Panc1 (cell line): ENCODE data around the gene WDR82. TPM values are rescaled to one million over a fixed set of nuclear protein-coding genes. Genes with fewer than 3 reads are reported as not detected.

ENCODE experiments used
- ATAC-seq: fragments of 200-7000 bp; cut with Tn5 transposase; 2 replicates; pipeline ENCODE4 v1.9.1; 2020; ENCODE audit warnings: mild to moderate bottlenecking, moderate library complexity
- BruUV-seq: library from RNA; stranded (reverse); fragments of 400-500 nt; replicated peaks from 2 replicates; lab custom pipeline; 2021; lab: Mats Ljungman, UMichigan
- CTCF ChIA-PET: fragments of 300-600 bp; sonication (Branson Sonifier 250); formaldehyde crosslinking; loops from one replicate; lab custom pipeline; 2022; ENCODE audit warnings: antibody characterized with exemption; lab: Charles Lee
- POLR2A ChIA-PET: fragments of 300-600 bp; sonication (Branson Sonifier 250); formaldehyde crosslinking; loops from one replicate; lab custom pipeline; 2022; ENCODE audit warnings: antibody characterized with exemption; lab: Charles Lee
- DNase-seq: peaks from one replicate; pipeline ENCODE4 v3.0.0-alpha.2; 2010; ENCODE audit warnings: low read depth, low spot score
- H3K27ac ChIP-seq: 2 replicates; pipeline ENCODE4 v1.5.1; 2011; ENCODE audit warnings: mild to moderate bottlenecking, low read length, inconsistent platforms
- H3K27me3 ChIP-seq: fragments of 200-500 bp; sonication (Bioruptor generic); 2 replicates; pipeline ENCODE4 v1.6.0; 2014; ENCODE audit warnings: low read length, inconsistent platforms; ENCODE audit not compliant: control insufficient read depth, insufficient read depth
- H3K36me3 ChIP-seq: fragments of 200-500 bp; sonication (Bioruptor generic); 2 replicates; pipeline ENCODE4 v1.5.1; 2014; ENCODE audit warnings: inconsistent platforms, mild to moderate bottlenecking, low read length, moderate library complexity; ENCODE audit not compliant: control insufficient read depth, insufficient read depth
- H3K4me1 ChIP-seq: 2 replicates; pipeline ENCODE4 v1.5.1; 2011; ENCODE audit warnings: inconsistent platforms, mild to moderate bottlenecking, low read length, moderate library complexity; ENCODE audit not compliant: control insufficient read depth, insufficient read depth
- H3K4me3 ChIP-seq, 2 experiments: 2 replicates each; pipeline ENCODE4 v1.5.1; 2011 to 2012; ENCODE audit warnings: low read depth in 2 of 2, low read length in 2 of 2, mild to moderate bottlenecking in 2 of 2, inconsistent platforms in 1 of 2, moderate library complexity in 1 of 2
- H3K9me3 ChIP-seq: fragments of 200-500 bp; sonication (Bioruptor generic); 2 replicates; pipeline ENCODE4 v1.5.1; 2014; ENCODE audit warnings: low read depth, mild to moderate bottlenecking, inconsistent platforms, low read length, moderate library complexity; ENCODE audit not compliant: control insufficient read depth, insufficient read depth
- POLR2AphosphoS5 ChIP-seq: IDR thresholded peaks from 2 replicates; pipeline ENCODE4 v1.6.1; 2012; ENCODE audit warnings: mild to moderate bottlenecking, low read depth, low read length, moderate library complexity
- REST ChIP-seq, 2 experiments: IDR thresholded peaks; 2 replicates each; pipeline ENCODE4 v1.6.1; 2011 to 2012; ENCODE audit warnings: low read depth in 2 of 2, control low read depth in 1 of 2, low read length in 1 of 2, mild to moderate bottlenecking in 1 of 2, moderate library complexity in 1 of 2; ENCODE audit not compliant: insufficient read depth in 1 of 2
- SIN3A ChIP-seq: IDR thresholded peaks from 2 replicates; pipeline ENCODE4 v1.6.1; 2012; ENCODE audit warnings: low read depth, mild to moderate bottlenecking, low read length, moderate library complexity, borderline replicate concordance; ENCODE audit not compliant: insufficient read depth
- TCF7L2 ChIP-seq: IDR thresholded peaks from 2 replicates; pipeline ENCODE4 v1.6.1; 2011; ENCODE audit warnings: mild to moderate bottlenecking, low read depth, low read length, inconsistent platforms
- in situ Hi-C: cut with HindIII; loops from 2 replicates; pipeline ENCODE4 v1.10.0; 2016; ENCODE audit warnings: low sequenced_read_pairs, low pct_unique_long_range_greater_than_20kb
- intact Hi-C: fragments of 100-400 bp; cut with micrococcal nuclease; formaldehyde crosslinking; loops from one replicate; pipeline ENCODE4 v1.10.0; 2022; ENCODE audit not compliant: unreplicated experiment
- total RNA-seq: library from RNA; stranded (reverse); gene quantifications from one replicate; pipeline ENCODE4 v1.2.1, GENCODE V29; 2021; ENCODE audit not compliant: unreplicated experiment
- TF ChIP-seq, protein P1 (sequence below): fragments of 450-650 bp; IDR thresholded peaks from 2 replicates; pipeline ENCODE4 v1.5.1; 2017; ENCODE audit warnings: mild to moderate bottlenecking

The WDR82 gene
- total RNA-seq, 1 experiment from 2014 or later, result 57.9 TPM

DNA sequence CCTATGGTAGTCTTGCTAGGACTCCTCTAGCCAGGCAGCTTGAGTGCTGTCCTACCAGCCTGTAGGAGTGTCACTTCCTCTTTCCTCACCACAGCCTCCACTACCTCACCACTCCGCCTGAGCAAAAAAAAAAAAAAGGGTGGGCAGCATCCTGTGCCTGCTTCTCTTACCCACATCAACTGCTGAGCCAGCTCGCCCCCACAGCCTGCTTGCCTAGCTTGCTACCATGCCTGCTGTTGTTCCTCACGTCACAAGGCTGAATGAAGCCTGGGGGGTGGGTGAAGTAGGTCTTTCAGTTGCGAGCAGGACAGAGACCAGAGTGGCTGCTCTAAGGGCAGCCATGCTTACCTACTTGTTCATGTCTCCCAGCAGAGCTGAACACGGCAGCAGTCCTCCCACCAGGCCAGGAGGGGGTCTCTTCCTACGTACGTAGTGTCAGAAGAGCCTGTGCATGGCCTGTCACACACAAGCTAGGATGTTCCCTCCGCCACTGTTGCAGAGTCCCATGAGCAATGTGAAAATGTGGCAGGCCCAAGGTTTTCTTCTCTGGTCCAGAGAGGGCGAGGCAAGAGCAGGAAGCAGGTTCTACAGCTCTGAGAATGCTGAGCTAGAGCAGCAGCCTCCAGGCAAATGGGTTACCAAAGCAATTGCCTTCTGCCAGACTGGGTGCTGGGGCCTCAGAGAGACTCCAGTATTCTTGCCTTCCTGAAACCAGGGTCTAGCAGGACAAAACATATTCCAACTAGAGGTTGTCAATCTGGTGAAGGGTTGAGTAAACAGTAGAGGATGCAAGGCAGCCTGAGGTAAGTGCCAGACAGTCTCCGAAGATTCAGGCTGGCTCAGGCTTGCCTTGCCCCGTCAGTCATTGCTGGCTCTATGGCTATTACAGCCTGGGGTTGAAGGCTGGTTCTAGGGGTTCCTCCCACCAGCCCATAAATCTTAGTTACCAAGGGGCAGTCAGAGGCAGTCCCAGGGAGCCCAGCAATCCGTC, 24.8 kb downstream of the WDR82 start:
- no peak for TF ChIP-seq POLR2AphosphoS5
- no peak for TF ChIP-seq TCF7L2
- no peak for TF ChIP-seq SIN3A
- TF ChIP-seq, protein P1, sequence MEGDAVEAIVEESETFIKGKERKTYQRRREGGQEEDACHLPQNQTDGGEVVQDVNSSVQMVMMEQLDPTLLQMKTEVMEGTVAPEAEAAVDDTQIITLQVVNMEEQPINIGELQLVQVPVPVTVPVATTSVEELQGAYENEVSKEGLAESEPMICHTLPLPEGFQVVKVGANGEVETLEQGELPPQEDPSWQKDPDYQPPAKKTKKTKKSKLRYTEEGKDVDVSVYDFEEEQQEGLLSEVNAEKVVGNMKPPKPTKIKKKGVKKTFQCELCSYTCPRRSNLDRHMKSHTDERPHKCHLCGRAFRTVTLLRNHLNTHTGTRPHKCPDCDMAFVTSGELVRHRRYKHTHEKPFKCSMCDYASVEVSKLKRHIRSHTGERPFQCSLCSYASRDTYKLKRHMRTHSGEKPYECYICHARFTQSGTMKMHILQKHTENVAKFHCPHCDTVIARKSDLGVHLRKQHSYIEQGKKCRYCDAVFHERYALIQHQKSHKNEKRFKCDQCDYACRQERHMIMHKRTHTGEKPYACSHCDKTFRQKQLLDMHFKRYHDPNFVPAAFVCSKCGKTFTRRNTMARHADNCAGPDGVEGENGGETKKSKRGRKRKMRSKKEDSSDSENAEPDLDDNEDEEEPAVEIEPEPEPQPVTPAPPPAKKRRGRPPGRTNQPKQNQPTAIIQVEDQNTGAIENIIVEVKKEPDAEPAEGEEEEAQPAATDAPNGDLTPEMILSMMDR, result no peak
- TF ChIP-seq REST (IDR thresholded peaks at IDR 0.05; ENCODE audit: insufficient read depth in 1 of 2, low read depth in 2 of 2, low read length in 1 of 2), result no peak
- intact Hi-C loops, result no loop called here
- no TSS peak for BruUV-seq
- Histone ChIP-seq H3K9me3 (no peaks in the 10 kb centered on the region), H3K4me3 (no peak overlapping the region), H3K4me1 (no peaks in the 10 kb centered on the region), H3K27me3 (no peaks in the 10 kb centered on the region), H3K27ac (no peak overlapping the region), H3K36me3 (peaks cover 17% of the 10 kb centered on the region)
- ATAC-seq (no peak), DNase-seq (no peak)
- POLR2A ChIA-PET, result no interaction called here
- CTCF ChIA-PET, result no interaction called here
- in situ Hi-C loops, result no loop called here

- no peaks in the 10 kb centered on the region for H3K27me3 ChIP-seq
- BruUV-seq, result no TSS peak
- no peak for DNase-seq
- H3K27ac ChIP-seq, result no peak overlapping the region
- peaks cover 4% of the 10 kb centered on the region for H3K36me3 ChIP-seq
- 0 out of 2 replicates have a peak, but pooled peaks have one; percentile 13 for TF ChIP-seq POLR2AphosphoS5
- TF ChIP-seq, protein P1, result no peak
- in situ Hi-C loops (no loop called here), intact Hi-C loops (no loop called here)
- H3K4me3 ChIP-seq, result no peak overlapping the region
- POLR2A ChIA-PET, result no interaction called here
- no peak for ATAC-seq
- H3K9me3 ChIP-seq, result no peaks in the 10 kb centered on the region
- H3K4me1 ChIP-seq, result no peaks in the 10 kb centered on the region; the same call in 1 of the 2 replicates
- CTCF ChIA-PET, result no interaction called here
These were observed 28.3 kb downstream of the WDR82 start for GRCh38 chr3:52250122-52250521.
